Measurements from ENCODE around the gene SND1.

SND1 gene

DNA sequence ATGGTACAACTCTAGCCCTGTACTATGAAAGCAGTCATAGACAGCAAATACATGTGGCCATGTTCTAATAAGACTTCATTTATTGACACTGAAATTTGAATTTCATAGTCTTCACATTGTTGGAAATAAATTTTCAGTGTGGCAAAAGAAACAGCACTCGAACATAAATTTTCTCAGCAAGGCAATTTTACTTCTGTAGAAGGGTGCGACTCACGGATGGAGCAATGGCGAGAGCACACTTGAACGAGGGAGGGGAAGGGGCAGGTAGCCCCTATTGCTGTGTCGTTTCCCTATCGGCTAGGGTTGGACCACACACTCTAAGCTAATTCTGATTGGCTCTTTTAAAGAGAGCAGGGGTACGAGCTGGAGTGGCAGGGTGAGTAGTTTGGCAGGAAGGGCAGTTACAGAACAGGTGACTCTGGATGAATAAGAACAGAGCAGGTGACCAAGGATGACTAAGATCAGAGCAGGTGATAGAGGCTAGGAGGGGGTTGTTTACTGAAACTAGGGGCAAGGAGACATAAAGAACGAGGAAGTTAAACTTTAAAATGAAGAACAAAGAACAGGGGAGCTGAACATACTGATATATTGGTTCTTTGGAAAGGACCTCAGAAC, 327.2 kb downstream of the SND1 start:
- no peak for DNase-seq

DNA sequence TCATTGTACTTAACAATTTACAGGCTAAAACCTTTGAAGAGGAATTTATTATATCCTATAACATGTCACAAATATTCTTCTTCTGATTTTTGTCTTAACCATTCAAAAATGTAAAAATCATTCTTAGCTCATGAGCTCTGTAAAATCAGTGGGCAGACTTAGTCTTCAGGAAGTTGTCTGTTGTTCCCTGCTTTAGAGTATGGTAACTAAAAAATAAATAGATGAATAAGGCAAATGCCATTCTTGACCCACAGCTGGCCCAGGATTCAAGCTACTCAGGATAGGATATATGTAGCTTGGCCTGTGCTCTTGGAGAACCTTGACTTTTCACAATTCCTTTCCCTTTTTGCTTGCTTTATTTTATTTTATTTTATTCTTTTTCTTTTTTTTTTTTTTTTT, 327.7 kb downstream of the SND1 start:
- DNase-seq, result no peak

DNA sequence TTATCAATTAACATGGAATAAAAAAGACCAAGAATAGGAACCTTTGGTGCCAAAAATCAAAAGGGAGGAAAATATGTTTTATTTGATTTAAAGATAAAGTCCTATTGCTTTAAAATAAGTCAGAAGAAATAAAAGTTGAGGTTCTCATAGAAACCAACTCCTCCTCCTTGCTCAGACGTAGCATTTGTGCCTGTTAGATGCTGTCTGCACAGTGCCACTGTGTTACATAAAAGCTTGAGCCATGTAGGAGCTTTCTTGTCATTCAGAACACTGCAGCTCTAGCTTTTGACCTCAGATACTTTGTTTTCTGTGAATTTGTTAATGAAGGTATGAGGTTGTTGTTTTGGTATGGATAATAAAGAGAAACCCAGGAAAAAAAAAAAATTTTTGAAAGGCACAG, 328.9 kb downstream of the SND1 start:
- no peak for DNase-seq

DNA sequence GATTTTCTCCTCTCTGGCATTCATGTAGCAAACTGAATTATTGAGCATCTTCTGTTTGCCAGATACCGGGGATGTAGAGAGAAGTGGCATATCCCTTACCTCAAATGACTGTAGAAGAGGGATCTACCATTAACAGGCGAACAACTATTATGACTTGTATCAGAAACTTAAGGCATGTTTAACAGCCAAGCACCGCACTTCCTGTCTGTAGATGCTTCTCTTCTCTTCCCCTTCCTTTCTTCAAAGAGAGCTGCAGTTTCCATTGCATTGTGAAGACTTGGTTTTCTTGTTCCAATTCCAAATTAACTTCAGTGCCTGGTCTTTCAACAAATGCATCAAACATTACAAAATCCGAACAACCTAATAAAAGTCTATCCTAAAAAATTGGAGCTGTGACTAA, 330.0 kb downstream of the SND1 start:
- no peak for DNase-seq

DNA sequence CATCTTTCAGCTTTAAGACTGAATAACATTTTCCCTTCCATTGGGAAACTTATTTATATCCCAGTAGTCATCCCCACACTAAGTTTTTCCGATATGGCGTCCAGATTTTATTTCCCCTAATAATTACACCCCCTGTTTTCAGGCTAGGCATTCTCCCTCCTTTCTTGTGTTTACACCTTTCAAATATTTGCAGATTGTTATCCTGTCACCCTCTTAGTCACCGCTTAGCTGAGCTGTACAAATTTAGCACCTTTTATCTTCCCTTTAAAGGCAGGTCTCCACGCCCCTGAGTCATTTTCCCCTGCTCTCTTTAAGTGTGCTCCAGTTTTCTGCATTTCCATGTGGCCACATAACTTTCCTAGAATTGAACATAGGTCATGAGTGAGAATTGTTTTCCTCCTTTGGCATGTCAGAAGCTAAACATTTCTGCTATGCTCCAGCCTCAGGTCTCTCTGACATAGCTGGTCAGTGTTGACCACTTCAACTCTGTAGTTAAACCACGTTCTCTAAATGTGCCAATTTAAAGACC, 331.9 kb downstream of the SND1 start:
- DNase-seq, result no peak

DNA sequence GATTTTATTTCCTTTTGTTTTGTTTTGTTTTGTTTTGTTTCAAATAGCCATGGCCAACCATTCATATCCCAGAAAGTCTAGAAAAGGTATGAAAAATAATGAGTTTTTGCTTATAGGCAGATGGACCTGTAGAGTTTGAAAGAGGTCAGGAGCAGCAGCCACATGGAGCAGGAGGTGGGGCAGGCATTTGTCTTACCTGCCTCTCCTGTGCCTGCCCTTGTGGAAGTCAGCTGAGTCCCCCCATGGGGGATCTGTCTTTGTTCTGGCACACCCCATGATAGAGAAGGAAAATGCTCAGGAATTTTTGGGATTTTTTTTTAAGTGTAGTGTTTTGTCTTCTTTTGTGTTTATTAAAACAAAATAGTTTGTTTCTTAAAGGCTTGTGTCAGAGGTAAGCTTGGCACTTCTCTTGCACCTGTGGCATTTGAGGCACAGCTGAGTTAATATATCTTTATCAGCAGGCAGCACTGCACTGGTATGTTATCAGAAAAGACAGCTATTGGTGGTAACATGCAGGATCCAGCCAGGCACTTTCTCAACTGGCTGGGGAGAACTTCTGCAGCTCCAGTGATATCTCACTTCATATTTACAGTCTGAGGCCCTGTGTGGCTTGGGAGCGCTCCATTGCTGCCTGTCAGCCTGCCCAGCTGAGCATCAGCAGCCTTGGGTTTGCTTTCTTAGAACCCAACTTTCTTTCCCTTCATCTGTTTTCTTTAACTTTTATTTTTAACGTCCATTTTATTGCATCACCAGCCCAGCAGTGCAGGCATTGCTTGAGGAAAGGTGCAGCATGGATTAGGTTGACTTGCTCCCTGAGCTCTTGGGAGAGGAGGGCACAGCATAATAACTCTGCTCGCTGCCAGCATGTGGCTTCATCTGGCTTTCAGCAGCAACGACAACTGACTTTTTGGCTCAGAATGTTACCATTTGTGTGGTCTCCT, 334.9 kb downstream of the SND1 start:
- no peak for DNase-seq

DNA sequence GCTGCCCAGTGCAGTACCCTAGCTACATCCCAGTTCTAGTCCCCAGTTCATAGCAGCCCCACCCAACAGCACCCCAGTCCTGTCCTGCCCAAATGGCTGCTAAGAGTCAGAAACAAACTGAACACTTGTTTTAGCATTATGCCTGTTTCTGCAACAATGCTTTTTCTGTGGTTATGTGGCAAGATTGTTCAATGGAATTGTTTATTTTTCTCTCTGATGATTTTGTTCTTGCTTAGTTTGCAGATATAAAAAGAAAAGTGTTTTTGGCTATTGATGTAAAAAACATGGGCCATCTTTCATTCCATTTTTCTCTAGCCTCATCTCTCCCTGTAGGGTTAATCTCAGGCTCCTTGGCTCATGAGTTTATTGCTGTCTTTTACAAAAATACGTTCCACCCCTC, 336.8 kb downstream of the SND1 start:
- no peak for DNase-seq

DNA sequence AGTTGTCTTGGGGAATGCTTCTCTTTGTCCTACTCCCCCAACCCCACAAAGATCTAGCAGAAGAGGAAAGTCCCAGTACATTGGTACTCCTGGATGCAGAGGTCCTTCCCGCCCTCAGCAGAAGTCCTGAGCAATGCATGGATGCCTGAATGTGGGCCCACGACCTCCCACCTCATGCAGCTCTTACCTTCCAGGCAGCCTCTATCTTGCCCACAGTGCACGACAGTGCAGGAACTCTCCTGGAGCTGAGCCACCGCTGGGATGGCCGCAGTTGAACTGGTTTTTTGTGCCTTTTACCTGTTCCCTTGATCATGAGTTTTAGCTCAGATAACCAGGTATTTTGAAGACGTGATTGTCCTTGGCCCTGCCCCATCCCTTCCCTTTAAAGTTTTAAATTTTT, 341.3 kb downstream of the SND1 start:
- DNase-seq, result no peak

DNA sequence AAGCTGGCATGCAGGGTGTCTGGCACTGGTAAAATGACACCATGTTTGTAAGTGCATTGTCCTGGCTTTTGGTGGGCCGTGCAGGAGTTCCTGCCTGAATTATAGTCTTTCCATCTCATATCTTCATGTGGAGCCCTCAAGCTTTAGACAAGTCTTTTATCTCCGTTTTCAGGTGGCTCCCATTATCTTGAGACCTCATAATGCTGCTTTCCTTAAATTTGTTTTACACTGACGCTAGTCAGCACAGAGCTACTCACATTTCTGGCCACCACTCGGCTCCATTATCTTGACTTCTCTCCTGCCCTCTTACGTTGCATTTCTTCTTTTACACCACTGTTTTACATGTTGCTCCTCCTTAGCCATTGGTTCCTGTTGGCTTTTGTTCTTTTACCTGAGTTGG, 342.0 kb downstream of the SND1 start:
- no peak for DNase-seq

DNA sequence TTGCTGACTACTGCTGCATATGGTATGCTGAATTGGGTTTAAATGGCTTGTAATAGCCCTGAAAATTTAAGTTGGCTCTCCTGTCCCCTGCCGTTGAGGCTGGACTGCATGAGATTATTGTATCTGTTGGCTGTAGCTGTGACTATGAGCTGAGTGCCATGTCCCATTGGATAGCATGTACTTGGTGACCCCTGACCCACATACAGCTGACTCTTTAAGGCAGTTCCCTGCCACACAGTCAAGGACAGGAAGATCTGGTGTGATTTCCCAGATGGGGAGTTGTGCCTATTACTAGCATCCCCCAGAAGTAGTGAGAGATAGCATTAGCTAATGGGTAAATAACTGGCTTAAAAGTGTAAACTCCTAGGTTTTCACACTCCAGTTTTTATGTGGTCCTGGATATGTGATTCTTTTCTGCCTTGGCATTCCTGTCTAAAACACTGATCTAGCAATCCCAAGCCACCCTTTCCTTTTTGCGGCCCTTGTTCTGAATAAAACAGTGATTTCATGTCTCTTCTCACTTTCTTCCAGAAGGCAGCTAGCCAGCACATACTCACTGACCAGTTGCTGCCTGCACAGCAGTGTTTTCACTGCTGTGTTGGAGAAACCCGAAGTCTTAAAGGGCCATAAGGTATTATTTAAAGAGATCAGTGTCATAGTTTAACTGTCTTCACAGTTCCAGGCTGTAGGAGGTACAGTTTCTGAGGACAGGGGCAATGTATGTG, 343.3 kb downstream of the SND1 start:
- no peak for DNase-seq

DNA sequence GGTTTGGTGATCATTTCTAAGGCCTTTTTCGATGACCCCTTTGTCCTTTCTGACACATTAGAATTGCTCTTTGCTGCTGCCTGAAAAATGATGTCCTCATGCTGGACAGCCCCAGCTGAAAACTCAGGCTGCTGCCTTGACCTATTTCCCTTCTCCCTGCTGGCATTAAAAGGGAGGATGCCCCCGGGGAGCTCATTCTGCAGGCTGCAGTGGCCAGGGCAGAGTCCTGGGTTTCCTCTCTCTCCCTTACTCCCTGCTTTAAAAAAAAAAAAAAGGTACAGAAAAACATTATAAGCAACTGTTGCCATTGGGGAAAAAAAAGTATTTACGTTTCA, 343.9 kb downstream of the SND1 start:
- no peak for DNase-seq

DNA sequence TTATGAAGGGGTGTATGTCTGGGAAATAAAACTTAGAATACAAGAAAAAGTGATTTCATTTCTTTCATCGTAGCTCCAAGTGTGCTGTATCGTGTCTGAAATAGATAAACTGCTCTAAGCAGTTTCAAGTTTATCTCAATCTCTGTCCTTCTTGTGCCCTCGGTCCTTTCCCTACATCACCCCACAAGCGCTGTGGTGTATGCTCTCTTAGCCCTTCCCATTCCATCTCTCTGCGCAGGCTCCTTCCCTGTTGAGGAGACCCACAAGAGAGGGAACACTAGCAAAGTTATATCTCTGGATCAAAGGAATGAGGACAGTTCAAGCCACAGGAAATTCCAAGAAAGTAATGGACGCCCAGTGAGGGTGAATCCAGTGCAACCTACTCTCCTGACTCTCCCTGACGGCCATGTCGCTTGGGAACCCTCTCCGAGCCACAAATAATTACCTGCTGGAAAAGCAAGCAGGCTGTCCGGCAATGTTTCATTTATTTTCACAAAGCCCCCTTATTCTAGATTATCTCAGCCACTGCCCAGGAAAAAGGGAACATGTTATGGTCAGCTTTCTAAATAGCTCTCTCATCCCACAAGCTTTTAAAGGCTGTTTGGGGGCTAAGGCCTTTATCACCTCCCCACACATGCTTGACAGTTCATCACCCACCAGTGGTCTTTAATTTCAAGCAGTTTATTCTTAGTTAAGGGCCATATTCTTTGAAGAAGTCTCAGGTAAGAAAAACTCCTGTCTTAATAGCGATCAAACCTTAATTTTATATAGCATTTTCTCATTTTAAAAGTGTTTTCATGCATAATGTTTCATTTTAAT, 344.5 kb downstream of the SND1 start:
- no peak for DNase-seq

DNA sequence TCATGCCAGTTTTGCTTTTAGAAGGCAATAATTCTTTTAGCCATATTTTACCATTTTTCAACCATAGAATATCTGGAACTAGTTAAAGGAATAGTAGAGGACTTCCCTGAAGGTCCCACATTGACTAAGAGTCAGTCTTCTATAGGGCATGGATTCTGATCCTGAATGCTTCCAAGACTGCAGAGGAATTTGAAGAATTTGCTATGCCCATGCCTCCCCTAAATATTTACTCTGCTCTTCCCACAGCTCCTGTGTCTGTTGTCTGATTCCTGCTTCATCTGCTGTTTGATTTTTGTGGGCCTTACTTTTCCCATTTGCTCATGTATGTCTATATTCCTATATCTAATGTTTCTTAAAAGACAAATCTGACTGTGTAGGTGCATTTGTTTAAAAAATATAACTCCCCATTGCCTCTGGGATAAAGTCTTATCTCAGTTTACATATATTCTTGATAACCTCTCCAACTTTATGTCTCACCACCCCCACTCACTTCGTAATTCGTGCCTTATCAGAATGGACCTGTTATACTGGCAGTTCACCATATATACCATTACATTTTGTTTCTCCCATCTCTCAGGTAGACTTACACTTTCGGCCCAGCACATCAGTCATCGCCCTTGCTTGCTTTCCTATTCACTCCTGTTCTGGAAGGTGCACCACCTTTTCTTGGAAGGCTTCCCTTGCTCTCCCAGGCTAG, 345.4 kb downstream of the SND1 start:
- DNase-seq, result no peak

DNA sequence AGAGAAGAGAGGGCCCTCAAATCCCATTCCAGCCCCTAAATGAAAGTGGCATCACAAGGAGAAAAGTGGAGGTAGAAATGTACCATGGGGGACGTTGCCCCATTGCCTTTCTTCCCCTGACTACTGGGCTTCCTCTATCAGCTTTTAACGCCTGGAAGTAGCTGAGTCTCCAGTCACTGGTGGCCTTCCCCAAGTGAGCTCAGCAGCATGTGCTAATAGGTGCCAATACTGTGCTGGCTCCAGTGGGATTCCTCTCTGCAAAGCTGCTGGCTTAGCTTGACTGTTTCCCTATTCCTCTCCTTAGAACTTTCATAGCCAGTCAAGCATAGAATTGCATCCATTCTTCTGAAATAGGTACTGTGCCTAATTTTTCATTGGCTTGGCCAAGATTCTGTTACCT, 346.7 kb downstream of the SND1 start:
- no peak for DNase-seq

DNA sequence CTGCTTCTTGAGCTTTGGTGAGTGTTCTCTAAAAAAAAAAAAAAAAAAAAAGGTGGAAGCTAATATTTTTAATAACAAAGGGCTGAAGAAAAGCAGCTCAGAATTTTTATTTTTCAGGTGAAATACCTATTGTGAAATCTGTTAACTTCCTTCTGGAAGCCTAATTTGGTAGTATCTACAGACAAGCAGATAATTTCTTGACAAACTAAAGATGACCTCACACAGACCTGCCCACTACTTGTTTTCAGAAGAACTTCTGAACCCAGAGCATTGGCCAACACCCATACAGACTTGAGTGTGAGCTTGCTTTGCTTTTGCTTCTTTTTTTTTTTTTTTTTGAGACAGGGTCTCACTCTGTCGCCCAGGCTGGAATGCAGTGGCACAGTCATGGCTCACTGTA, 348.1 kb downstream of the SND1 start:
- DNase-seq, result no peak

DNA sequence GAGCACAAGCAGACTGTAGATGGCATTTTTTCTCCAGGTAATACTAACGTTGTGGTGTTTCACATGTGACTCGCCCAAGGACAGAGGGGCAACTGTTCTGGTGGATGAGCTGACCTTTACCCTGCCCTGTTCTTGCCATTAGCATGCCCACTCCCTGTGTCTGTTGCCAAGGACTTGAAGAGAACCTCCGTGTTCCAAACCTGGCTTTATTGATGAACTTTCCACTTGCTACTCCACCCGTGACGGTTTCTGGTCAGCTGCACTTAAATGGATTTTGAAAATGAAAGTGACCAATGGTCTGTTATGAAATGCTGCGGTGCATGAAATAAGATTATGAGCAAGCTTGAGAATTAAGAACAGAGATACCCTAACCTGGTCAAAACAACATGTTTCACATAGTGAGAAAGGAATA, 348.9 kb downstream of the SND1 start:
- DNase-seq, result no peak

DNA sequence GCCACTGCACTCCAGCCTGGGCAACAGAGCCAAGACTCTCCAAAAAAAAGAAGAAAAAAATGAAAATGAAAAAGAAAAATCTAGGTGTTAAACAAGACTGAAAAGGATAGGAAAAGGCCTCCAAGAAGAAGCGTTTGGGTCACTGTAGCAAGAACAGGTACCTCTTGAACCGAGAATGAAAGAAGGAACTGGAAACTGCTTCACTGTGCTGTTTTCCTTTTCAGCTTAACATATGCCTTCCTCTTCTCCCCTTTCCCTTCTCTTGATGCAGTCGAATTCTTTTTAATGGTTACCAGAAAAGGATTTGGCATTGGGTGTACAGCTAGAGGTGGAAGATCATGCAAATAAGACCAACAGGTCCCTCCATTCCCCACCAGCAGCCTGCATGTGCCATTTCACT, 351.2 kb downstream of the SND1 start:
- DNase-seq, result no peak

DNA sequence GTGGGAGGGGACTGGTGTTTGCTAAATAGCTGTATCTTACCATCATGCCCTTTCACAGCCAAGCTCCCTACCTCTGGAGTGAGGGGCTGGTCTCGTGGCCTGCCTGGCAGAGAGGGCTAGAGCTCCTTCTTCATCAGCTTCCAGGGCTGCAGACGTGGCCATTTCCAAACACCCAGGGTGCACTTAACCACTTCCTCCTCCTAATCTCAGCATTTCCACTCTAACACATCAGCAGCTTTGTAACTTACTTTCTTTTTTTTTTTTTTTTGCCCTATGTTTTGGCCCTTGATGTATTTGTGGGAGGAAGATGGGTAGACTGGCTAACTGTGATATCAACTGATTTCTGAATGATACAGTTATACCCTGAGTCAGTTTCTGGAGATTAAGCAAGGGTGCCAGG, 351.8 kb downstream of the SND1 start:
- DNase-seq, result no peak

DNA sequence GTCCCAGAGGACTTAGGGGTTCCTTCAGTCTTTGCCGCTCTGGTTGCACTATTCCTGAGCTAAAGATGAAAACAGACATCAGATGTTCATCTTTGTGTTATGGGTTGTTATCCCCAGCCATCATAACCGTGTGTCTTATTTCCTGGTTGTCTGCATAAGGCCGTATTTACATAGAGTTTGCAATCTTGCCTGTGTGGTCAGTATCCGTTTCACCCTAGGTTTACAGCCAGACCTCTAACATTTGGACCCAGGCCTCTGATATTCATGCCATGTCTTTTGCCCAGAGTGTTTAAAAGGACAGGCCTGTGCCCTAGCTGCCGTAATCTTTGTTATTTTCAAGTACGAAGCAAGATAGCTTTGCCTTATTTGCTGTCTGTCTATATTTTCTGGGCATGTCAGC, 352.6 kb downstream of the SND1 start:
- no peak for DNase-seq

DNA sequence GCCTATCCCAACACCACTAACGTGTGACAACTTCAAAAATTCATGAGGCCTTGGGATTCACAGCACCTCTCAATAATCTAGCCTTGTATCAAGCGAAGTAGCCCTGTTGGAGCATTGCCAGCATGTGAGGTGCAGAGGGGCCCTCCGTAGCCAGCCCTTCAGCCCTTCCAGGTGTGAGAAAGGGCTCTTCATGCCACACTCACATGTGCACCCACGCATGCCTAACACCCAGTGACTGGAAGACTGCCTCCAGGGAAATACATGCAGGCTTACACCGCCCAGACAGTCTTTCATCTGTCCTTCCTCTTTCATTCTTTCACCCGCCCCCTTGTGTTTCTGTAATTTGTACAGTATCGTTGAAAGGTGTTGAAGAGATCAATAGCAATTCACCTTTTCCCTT, 353.1 kb downstream of the SND1 start:
- no peak for DNase-seq

DNA sequence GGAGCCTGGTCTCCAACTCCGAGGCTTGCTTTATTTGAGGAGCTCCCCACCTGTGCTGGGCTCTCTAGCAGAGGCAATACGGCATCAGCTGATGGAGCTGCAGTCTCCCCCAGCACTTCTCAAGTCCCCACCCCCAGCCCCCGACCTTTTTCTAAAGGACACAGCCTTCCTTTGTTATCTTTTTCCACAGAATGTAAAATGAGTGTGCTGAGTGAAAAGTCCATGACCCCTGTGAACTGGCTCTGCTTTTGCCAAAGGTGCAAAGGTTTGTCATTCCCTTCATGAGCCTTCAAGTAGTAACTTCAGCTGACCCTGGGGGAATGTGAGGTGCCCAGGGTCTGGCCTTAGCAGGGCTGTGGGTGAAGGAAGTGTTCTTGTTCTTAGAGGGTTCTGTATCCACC, 353.8 kb downstream of the SND1 start:
- DNase-seq, result no peak

Measured in CD4-positive, alpha-beta T cell treated with Interleukin-17A for 4 hours (primary cell).